HG02884 (cell line): ENCODE measurements around the gene ANKMY2.
"Not testable (repeated sequence)": the region's sequence is repeated elsewhere in the genome, so short reads cannot be mapped to it uniquely, and the experiment has no call there.

ENCODE experiments used
- ATAC-seq: cut with Tn5 transposase; IDR thresholded peaks from one replicate; pipeline ENCODE4 v1.9.1; 2021; ENCODE audit warnings: mild to moderate bottlenecking, moderate library complexity; ENCODE audit not compliant: unreplicated experiment

The ANKMY2 gene

DNA sequence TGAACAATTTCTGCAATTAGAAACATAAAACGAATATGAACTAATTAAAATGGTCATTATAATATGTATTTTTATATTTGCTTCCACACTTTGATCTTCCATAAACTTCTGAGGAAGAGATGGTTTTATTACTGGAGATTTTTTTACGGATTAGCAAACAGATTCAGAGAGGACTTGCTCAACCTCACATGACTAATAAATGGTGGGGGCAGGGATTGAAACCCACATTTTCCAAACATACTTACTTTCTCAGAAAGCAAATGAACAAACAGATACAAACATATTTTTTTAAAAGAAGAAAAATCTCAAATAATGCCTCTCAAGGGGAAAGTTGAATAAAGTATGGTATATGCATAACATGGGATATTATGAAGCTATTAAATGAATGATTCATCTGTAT is 18.3 kb downstream of the ANKMY2 start:
- ATAC-seq = no peak

DNA sequence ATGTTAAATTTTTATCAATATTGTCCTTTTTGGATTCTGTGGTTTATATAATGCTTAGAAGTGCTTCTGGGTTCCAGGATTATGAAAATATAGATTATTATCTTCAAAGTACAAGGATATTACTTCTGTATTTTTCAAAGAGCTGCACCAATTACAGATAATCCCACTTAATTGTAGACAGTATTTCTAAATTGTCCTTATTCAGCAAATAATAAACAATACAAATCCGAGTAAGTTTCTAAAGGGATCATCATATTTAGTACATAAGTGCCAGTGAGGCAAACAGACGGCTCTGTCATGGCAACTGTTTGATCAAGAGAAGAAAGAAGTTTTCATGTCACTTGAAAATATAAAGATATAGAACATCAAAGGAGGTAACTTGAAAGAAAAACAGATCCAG is 19.2 kb downstream of the ANKMY2 start:
- ATAC-seq = no peak

DNA sequence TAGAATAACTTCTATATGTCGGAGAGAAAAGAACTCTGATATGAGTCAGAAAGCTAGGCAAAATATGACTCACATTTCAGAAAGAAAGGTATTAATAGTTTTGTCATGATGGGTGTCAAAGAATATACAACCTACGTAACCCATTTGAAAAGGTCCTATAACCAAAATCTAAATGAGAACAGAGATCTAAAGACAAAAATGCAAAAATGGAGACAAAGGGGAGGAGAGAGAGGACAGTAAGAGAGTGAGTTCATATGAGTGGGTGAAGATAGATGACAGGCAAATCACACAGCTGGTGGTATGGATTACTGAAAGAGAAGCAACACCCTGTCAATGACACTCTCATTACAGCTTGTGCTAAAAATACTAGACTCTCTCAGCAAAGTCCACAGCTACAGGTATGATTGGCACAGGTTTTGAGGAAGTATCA is 25.6 kb downstream of the ANKMY2 start:
- peak; percentile 93 for ATAC-seq

DNA sequence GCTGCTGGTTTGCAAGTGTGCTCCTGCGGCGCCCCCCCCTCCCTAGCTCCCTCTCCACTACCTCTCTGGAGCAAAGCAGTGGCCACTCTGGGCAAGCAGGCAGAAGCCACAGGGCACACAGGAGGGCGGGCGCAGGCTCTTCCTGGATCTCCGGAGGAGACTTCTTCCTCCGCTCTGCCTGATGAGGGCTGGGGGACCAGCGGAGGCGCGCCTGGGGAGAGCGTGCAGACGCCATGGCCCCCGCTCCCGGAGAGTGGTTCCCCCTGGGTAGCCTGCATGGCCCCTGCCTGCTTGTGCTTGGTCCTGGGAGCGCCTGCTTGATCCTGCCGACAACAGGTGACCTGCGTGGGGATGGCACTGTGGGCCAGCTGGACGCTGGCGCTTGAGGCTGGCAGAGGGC is 29.0 kb downstream of the ANKMY2 start:
- ATAC-seq = no peak

DNA sequence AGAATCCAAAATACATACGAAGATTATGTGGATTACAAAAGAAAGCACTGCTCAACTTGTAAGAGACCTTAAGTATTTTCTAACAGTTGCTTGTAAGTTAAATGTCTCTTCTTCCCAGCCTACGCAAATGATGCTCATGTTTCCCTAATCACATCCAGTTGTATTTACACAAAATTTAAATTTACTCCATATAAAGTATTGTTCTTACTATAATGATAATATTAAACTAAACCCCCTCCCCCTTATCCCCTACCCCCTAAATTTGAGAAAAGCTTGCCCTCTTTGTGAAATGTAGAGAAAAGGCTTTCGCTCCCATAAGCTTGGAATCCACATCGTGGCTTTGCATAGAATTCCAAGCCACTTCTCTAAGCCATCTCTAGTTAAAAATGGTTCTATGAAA is 29.4 kb downstream of the ANKMY2 start:
- ATAC-seq = no peak

DNA sequence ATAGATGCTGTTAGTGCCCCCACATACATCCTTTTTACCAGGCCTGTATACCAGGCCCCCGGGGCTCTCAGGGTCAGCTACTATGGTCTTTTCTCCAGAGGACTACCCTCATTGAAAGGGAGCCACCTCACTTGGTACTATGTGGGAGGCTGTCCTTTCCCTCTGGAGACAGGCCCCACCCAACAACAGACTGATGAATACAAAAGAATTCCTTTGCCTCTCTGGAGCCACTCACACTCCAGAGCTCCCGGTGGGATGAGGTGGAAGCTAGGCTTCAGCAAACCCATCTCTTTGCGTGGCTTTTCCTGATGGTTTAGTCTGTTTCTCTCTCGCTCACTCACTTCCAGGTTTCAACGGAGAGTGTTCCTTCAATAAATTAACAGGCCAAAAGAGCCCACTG is 30.3 kb downstream of the ANKMY2 start:
- ATAC-seq = no peak

DNA sequence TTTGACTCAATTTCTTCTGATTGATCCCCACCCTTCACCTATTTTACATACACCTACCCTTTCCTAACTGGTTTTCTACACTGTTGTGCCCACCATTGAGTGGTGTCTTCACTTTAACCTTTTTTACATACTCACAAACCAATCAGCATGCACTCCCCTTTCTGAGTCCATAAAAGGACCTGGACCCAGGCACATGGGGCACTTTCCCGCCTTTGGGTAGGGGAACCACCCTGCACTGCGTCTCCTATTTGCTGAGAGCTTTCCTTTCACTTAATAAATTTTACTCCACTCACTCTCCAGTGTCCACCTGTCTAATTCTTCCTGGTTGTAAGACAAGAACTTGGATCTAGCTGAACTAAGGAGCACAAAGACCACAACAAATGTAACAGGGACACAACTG is 33.8 kb downstream of the ANKMY2 start:
- no peak for ATAC-seq

DNA sequence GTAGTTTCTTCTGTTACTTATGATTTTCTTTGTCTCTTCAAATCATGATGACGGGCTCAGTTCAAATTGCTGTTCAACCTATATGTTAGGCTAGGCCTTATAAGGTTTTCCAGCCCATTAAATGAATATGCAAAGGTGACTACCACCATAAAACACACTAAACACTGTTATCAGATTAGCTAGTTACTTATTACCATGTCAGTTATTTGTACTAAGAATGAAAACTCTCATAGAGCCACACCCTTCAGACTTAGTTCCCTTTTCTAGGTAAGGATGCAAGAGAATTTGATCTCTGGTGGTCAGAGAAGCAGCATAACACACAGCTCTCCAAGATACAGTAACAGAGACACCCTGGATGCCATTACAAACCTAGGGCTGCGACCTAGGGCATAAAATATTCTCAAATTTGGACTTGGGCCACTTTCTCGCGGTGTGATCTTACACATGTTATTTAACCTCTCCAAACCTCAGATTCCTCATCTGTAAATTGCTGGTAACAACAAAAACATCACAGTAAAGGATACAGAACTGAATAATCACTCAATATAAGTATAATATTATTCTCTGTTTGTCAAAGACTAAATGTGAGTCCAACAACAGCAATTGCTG is 35.6 kb downstream of the ANKMY2 start:
- ATAC-seq = peak; percentile 71

DNA sequence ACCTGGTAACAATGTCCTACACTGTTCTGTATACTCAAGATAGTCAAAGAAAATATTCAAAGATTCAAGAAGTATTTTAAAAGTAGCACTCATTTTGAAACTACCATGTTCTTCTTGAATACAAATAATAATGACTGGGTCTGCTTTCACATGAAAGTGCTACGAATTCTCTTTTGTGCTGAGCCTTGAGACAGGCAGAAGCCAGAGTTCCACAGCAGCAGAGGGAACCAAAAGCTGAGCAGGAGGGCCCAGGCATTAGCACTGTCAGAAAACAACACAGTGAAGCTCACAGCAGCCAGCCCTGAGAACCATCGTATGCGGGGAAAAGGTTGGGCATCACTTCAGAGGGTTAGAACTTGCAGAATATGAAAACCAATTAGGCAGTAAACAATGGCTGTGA is 38.9 kb downstream of the ANKMY2 start:
- peak; percentile 49 for ATAC-seq

DNA sequence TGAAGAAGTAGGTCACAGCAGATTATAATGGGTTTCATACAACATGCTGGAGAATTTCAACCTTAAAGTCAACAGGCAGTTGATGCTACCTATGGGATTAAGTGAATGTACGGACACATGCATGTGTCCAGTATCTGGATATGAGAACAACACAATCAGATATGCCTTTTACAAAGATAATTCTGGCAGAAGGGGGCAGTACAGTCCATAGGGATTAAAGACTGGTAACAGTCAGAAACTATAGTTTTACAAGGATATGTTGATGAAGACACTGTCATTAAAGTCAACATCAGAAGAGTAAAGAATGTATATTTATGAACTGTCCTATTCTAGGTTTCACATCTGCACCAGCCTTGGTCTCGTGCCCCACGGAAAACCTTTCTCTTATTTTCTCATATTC is 41.5 kb downstream of the ANKMY2 start:
- no peak for ATAC-seq

DNA sequence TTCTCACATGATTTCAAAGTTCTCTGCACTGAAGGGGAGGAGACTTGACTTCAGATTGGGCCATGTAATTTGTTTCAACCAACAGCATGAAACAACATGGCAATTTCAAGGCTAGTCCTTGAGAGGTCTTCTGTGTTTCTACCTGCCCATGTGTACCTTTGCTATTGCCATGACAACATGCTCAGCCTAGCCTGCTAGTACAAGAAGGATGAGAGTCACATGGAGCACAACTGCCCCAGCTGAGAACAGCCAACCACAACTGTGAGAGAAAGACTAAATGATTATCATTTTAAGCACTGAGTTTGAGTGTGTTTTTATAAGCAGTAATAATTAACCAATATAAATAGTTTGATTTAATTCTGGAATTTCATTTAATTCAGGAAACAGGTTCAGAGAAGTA is 41.9 kb downstream of the ANKMY2 start:
- no peak for ATAC-seq

DNA sequence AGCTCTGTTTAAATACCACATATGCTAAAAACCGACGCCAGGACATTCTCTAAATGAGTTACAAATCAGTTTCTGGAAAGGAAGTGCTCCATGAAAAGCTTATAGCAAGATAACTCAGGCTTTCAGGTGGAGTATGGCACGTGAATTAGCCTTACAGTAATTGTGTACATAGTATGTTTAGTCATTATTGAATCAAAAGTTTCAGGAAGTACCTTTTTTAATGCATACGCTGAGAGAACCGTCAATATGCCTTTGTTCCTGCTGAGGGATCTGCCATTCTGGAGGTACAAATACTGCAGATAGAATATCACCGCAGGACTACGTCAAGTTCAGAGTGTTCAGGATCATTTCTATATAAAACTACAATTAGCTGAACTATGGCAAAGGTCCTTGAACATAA is 45.7 kb downstream of the ANKMY2 start:
- ATAC-seq = no peak

DNA sequence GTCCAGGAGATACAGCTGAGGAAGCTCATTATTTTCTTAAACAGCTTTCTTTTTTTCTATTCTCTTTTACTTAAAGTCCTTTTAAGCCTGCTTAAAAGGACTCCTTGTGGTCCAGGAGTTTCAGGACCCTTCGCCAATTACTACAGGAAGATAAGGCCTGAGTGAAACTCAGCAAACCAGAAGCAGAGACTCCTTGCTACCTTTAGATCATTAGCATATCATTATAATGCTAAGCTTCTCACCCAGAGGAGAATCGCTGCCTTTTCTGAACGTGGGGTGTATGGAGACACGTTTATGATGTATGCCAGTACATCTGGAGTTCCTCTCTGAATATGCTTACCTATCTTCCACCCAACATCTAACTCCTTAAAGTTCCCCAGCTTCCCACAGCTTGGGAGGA is 47.5 kb downstream of the ANKMY2 start:
- no peak for ATAC-seq

DNA sequence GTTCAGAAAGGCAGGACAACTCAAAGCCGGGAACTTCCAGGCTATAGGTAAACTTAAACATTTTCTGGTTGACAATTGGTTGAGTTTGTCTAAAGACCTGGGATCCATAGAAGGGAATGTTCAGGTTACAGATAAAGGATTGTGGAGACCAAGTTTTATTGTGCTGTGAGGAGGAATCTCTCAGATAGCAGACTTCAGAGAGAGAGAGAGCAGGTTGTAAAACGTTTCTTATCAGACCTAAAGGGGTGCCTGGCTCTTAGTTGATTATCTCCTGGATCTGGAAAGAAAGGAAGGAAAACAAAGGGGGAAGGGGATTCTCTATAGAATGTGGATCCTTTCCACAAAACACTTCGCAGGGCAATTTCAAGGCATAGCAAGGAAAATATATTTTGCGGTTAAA is 50.0 kb downstream of the ANKMY2 start:
- not testable (repeated sequence) for ATAC-seq

DNA sequence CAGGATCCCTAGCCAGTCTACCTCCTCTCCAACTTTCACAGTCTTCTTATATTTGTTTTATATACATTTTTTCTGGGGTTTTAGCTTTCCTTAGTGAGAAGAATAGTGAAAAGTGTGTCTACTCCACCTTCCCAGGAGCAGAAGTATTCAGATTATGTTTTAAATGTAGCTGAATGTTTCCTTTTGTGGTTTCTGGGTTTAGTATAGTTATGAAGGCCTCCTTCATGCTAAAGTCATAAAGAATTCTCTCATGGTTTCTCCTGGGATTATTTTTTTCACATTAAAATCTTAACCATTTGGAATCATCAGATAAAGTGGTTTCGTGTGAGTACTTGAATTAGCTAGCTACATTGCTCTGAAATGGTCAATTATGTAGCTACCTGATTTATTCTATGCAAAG is 50.9 kb downstream of the ANKMY2 start:
- no peak for ATAC-seq

DNA sequence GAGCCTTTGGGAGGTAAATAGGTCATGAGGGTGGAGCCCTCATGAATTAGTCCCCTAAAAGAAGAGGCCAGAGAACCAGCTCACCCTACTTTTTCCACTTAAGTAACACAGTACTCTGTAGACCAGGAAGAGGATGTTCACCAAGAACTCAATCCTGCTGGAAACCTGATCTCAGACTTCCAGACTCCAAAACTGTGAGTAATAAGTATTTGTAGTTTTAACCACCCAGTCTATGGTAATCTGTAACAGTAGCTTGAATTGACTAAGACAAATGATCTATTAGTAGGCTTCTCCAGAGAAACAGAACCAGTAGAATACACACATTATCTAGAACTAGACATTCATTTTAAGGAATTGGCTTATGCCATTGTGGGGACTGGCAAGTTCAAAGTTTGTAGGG is 51.5 kb downstream of the ANKMY2 start:
- no peak for ATAC-seq

DNA sequence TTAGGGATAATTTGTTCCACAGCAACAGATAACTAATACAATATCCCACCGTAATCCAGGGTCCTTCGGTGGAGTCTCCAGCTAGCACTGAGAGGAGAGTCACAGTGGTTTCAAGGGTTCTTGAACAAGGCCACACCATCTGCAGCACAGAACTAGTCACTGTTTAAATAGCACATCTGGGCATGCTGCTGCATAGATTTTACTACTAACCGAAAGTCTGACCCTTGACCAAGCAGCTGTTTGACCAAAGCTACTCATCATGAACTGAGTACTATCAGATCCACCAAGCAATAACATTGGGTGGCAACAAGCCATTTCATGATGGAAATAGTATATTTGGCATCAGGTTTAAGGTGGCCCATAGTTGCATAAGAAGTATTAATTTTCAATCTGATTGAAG is 53.2 kb downstream of the ANKMY2 start:
- no peak for ATAC-seq

DNA sequence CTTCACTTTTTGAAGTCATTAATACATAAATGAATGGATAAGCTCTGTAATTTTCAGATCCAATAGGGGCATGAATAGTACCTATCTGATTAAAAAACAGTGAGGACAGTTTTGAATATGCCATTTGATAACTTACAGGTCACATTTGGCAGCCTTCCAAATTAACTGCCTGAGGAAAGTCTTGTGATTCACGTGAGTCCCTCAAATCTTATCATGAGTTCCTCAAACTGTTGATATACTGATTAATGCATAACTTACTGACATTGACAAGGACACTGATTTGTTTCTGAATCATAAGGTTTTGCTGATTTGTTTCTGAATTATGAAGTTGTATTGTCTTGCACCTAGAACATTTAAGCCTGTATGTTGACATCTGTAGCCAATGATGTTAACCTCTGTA is 55.1 kb downstream of the ANKMY2 start:
- no peak for ATAC-seq

DNA sequence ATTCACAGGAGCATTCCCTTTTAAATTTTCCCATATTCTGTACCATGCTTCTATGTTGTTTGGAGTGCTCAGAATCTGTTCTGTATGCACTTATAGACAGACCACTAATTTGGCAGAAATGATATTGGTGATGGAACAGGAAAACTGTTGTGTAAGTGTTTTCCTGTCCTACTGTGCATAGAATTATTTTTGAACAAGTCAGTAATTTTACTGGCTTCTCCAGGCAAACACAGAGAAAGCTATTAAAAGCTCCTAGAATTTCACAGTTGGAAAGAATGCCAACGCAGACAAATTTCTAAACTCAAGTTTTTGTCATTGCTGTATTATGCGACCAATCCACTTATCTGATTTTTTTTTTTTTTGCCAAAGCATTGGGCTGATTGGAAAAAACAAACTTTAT is 55.7 kb downstream of the ANKMY2 start:
- no peak for ATAC-seq

DNA sequence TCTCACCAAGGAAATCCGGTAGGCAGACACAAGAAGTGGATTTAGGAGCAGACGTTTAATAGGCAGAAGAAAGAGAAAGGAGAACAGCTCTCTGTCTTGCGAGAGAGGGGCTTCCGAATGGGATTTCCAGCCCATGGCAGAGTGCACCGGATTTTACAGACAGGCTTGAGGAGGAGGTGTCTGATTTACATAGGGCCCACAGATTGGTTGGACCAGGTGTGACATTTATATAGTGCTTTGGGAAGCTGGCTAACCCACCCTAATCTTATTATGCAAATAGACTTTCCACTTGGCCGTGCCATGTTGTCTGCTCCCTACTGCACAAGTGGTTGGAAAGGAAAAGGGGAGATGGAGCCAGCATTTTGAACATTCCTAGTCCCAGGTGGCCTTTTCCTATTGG is 57.8 kb downstream of the ANKMY2 start:
- no peak for ATAC-seq

DNA sequence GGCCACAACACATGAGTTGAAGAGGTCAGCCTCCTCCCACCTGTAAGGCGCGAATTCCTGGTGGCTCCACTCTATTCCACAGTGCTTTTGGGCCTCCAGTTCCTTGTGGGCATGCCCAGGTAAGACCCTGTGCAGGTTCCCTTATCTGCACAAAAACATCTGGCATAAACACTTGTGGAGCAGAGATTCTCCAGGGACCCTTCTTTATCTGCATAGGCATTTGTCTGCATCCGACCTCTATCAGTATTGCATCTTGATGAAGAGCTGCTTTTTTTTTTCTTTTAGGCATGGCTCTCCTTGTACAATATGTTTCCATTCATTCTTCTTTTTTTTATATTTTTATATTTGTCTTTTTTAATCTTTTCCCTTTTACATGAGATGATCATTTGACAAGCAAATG is 58.4 kb downstream of the ANKMY2 start:
- ATAC-seq = no peak

DNA sequence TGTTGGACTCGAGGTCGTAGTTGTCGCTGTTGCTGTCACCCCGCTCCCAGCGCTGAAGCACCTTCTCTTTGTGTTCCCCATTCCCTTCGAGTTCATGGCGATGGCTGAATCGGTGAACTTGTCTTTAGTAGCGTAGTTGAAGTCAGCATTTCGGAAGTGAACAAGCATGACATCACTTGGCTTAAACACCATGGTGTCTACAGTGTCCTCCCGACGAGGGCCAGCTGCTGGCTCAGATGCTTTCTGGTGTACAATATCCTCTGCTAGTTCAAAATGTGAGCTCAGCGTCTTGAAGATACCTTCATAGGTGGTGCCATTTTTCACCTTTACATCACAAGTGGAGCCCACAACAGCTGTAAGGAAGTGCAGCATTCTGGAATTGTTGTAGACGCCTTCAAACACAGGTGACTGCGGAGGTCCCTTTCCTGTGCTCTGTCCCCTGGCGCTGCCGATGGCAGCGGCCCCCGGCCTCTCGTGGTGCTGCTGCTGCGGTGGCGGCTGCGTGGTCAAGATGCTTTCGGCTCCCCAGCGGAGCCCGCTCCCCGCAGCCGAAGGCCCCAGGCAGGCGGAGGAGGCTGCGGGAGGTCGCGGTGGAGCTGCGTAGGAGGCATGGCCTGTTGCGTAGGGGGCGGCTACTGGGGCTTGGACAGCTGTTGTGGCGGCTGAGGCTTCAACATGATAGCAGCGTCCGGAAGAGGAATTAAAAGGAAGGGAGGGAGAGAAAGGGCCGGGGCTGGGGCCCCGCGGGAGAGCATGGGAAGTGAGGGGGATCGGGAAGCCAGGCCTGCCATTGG is 59.3 kb downstream of the ANKMY2 start:
- ATAC-seq = no peak

DNA sequence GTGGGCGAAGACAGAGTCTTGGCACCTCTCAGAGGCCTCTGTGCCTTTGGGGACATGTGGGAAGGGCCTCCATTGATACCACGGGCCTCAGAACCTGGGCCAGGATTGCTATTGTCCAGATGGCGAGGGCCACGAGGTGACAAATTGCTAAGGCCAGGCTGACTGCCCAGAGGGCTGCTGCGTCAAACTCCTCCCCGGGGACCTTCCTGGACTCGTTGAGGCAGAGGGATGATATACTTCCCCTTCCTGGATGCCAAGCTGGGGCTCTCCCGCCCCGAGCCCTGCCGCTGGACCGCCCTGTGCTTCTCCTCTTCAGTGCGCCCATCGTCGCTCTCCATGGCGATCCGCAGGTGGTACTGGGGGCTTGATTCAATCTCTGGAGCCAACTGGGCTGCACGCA is 60.0 kb downstream of the ANKMY2 start:
- no peak for ATAC-seq
